CD14-positive monocyte (primary cell): Measurements from ENCODE around the gene APBA2. TPM values are rescaled to one million over a fixed set of nuclear protein-coding genes. Genes with fewer than 3 reads are reported as not detected.

ENCODE experiments used
- DNase-seq, 3 donors: peaks; one replicate each; pipeline ENCODE4 v3.0.0-alpha.2; 2011 to 2022
- H2AFZ ChIP-seq: 2 replicates; pipeline ENCODE4 v1.6.0; 2012; ENCODE audit warnings: mild to moderate bottlenecking, low read depth, low read length, inconsistent platforms; ENCODE audit not compliant: insufficient read depth, poor library complexity, severe bottlenecking
- H3K27ac ChIP-seq, 2 donors: 1 replicate in 1 of 2; 2 replicates in 1 of 2; pipeline ENCODE4 v1.5.1; 2012 to 2013; ENCODE audit warnings: low read length in 2 of 2, control low read depth in 1 of 2, inconsistent platforms in 1 of 2, low read depth in 1 of 2, mild to moderate bottlenecking in 1 of 2
- H3K27me3 ChIP-seq, 2 donors: one replicate each; pipeline versions ENCODE4 v1.6.0 to v1.6.1; 2011 to 2013; ENCODE audit warnings: low read length in 2 of 2; ENCODE audit not compliant: control insufficient read depth in 2 of 2, insufficient read depth in 2 of 2
- H3K36me3 ChIP-seq, 2 donors: replicated peaks in 1 of 2; 1 replicate in 1 of 2; 2 replicates in 1 of 2; pipeline versions ENCODE4 v1.5.1 to v1.6.1; 2012 to 2013; ENCODE audit warnings: low read length in 2 of 2, control low read depth in 1 of 2, inconsistent platforms in 1 of 2, mild to moderate bottlenecking in 1 of 2; ENCODE audit not compliant: insufficient read depth in 2 of 2, control insufficient read depth in 1 of 2
- H3K4me1 ChIP-seq, 2 donors: 1 replicate in 1 of 2; 2 replicates in 1 of 2; pipeline versions ENCODE4 v1.5.1 to v1.6.1; 2012 to 2013; ENCODE audit warnings: low read length in 2 of 2, control low read depth in 1 of 2, inconsistent platforms in 1 of 2, mild to moderate bottlenecking in 1 of 2, moderate library complexity in 1 of 2; ENCODE audit not compliant: insufficient read depth in 2 of 2, control insufficient read depth in 1 of 2
- H3K4me2 ChIP-seq: replicated peaks from 2 replicates; pipeline ENCODE3; 2012; ENCODE audit warnings: low read length, moderate library complexity, mild to moderate bottlenecking; ENCODE audit not compliant: poor library complexity, severe bottlenecking; ENCODE audit errors: extremely low read depth
- H3K4me3 ChIP-seq, 3 experiments: fragments of 200-600 bp in 1 of 3; sonication (generic) in 1 of 3; replicated peaks in 1 of 3; 1 replicate in 2 of 3; 2 replicates in 1 of 3; pipeline ENCODE4 v1.5.1; 2011 to 2013; ENCODE audit warnings: low read length in 3 of 3, mild to moderate bottlenecking in 3 of 3, control low read depth in 2 of 3, low read depth in 2 of 3, inconsistent platforms in 1 of 3, moderate library complexity in 1 of 3
- H3K79me2 ChIP-seq: 2 replicates; pipeline ENCODE4 v1.6.0; 2012; ENCODE audit warnings: mild to moderate bottlenecking, control low read depth, inconsistent platforms, low read length, moderate library complexity; ENCODE audit not compliant: insufficient read depth
- H3K9ac ChIP-seq: 2 replicates; pipeline ENCODE4 v1.6.0; 2017; ENCODE audit warnings: low read length, mild to moderate bottlenecking; ENCODE audit not compliant: insufficient read depth, poor library complexity, severe bottlenecking
- H3K9me3 ChIP-seq, 2 donors: replicated peaks in 1 of 2; 1 replicate in 1 of 2; 2 replicates in 1 of 2; pipeline versions ENCODE4 v1.5.1 to v1.6.1; 2012 to 2013; ENCODE audit warnings: low read length in 2 of 2, control low read depth in 1 of 2; ENCODE audit not compliant: control insufficient read depth in 1 of 2, insufficient read depth in 1 of 2
- H4K20me1 ChIP-seq: 2 replicates; pipeline ENCODE4 v1.6.0; 2012; ENCODE audit warnings: mild to moderate bottlenecking, low read length, control low read depth, moderate library complexity; ENCODE audit not compliant: insufficient read depth
- H3K27ac Mint-ChIP-seq, 7 donors: one replicate each; pipeline ENCODE4 v1.8.0; 2020; ENCODE audit warnings: mild to moderate bottlenecking in 7 of 7, mixed read lengths in 7 of 7, moderate library complexity in 6 of 7, inconsistent platforms in 2 of 7
- H3K27me3 Mint-ChIP-seq, 3 donors: one replicate each; pipeline ENCODE4 v1.8.0; 2021 to 2022; ENCODE audit warnings: low read depth in 3 of 3, mild to moderate bottlenecking in 3 of 3, mixed read lengths in 3 of 3, moderate library complexity in 3 of 3, inconsistent platforms in 1 of 3
- H3K36me3 Mint-ChIP-seq, 2 donors: one replicate each; pipeline ENCODE4 v1.8.0; 2020; ENCODE audit warnings: mixed read lengths in 2 of 2, inconsistent platforms in 1 of 2, mild to moderate bottlenecking in 1 of 2
- H3K4me1 Mint-ChIP-seq: one replicate; pipeline ENCODE4 v1.8.0; 2020; ENCODE audit warnings: mild to moderate bottlenecking, mixed read lengths
- H3K4me3 Mint-ChIP-seq, 2 donors: one replicate each; pipeline ENCODE4 v1.8.0; 2020; ENCODE audit warnings: mild to moderate bottlenecking in 2 of 2, mixed read lengths in 2 of 2, moderate library complexity in 1 of 2
- H3K9me3 Mint-ChIP-seq, 7 donors: one replicate each; pipeline ENCODE4 v1.8.0; 2020 to 2022; ENCODE audit warnings: mixed read lengths in 7 of 7, mild to moderate bottlenecking in 6 of 7, moderate library complexity in 6 of 7, inconsistent platforms in 2 of 7
- WGBS: methylation state at CpG from one replicate; pipeline ENCODE4 v1.1.5; 2013; ENCODE audit warnings: missing lambda C conversion rate; ENCODE audit not compliant: insufficient coverage; 5-methylcytosine and 5-hydroxymethylcytosine counted together
- intact Hi-C, 2 donors: fragments of 100-400 bp; cut with micrococcal nuclease; formaldehyde crosslinking; loops; one replicate each; pipeline versions ENCODE4 v1.15.0 to v1.15.1; 2023
- polyA plus RNA-seq, 3 donors: library from polyadenylated mRNA; depleted of rRNA in 1 of 3; unstranded in 2 of 3; stranded (reverse) in 1 of 3; fragments of 300-500 nt in 2 of 3; fragments of >200 nt in 1 of 3; fragmentation: Illumina TruSeq in 2 of 3; gene quantifications; 1 replicate in 2 of 3; 2 replicates in 1 of 3; pipeline ENCODE4 v1.2.3, GENCODE V29; 2012 to 2021
- TF ChIP-seq, protein P1 (sequence below): fragments of 200-600 bp; IDR thresholded peaks from one replicate; pipeline ENCODE4 v1.8.0; 2022; ENCODE audit warnings: antibody characterized with exemption, mild to moderate bottlenecking

Gene APBA2
- polyA plus RNA-seq, 3 donors, result 0.30 TPM; not detected in 2

DNA sequence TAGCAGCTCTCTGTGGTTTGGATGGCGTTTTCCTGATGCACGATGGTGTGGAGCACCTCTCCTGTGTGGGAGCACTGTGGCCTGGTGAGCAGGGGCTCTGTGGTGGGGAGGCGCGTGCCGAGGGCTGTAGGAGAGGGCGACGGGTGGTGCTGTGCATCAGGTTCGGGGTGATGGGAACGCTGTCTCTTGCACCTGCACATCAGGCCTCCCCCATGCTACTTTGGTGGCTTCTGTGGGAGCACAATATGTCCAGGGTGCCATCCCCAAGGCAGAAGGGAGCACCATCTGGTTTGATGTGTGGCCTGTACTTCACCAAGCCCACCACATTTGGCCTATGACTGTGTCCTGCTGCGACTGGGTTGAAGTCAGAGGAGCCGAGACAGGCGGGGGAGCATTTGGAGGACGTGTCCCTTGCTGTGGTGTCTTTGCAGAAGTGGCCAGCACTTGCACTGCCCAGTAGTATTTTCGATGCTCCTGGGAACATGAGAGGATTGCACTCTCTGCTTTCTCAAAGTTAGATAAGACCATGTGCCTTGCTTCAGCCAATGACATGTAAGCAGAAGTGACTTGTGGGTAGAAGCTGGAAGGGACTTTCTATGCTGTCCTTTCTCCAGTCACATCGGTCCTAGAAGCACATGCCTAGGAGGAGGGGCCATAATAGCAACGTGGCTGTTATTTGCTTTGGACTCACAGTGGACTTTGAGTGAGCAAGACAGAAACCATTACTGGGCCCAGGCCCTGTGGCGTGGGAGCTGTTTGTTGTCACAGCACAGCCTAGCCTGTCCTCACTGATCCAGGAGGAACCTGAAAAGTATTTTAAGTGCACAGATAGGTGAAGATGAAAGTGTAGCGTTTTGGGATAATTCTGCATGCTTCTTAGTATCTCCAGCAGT is 72.1 kb downstream of the APBA2 start:
- Histone ChIP-seq H3K9me3 (no peaks in the 10 kb centered on the region), H2AFZ (no peak overlapping the region), H3K79me2 (no peaks in the 10 kb centered on the region), H3K27ac (no peak overlapping the region), H3K9ac (no peak overlapping the region), H3K4me1 (no peaks in the 10 kb centered on the region), H3K36me3 (no peaks in the 10 kb centered on the region), H4K20me1 (no peaks in the 10 kb centered on the region), H3K27me3 (peaks cover 0 to 6% of the 10 kb centered on the region in 2 donors), H3K4me3 (no peak overlapping the region), H3K4me2 (no peak overlapping the region)
- Mint-ChIP-seq H3K4me1 (peaks cover 5% of the 10 kb centered on the region), H3K9me3 (peaks cover 0 to 5% (median 0%) of the 10 kb centered on the region in 7 donors), H3K27ac (peak overlapping the region in 1 of 7 donors; percentile 35), H3K27me3 (peaks cover 7 to 19% (median 13%) of the 10 kb centered on the region in 3 donors), H3K4me3 (no peak overlapping the region), H3K36me3 (no peaks in the 10 kb centered on the region)
- intact Hi-C loops, result no loop called here
- 95% methylated on average over 14 of the region's 18 CpGs for WGBS
- DNase-seq, result no peak
- TF ChIP-seq, protein P1, sequence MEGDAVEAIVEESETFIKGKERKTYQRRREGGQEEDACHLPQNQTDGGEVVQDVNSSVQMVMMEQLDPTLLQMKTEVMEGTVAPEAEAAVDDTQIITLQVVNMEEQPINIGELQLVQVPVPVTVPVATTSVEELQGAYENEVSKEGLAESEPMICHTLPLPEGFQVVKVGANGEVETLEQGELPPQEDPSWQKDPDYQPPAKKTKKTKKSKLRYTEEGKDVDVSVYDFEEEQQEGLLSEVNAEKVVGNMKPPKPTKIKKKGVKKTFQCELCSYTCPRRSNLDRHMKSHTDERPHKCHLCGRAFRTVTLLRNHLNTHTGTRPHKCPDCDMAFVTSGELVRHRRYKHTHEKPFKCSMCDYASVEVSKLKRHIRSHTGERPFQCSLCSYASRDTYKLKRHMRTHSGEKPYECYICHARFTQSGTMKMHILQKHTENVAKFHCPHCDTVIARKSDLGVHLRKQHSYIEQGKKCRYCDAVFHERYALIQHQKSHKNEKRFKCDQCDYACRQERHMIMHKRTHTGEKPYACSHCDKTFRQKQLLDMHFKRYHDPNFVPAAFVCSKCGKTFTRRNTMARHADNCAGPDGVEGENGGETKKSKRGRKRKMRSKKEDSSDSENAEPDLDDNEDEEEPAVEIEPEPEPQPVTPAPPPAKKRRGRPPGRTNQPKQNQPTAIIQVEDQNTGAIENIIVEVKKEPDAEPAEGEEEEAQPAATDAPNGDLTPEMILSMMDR, result no peak

DNA sequence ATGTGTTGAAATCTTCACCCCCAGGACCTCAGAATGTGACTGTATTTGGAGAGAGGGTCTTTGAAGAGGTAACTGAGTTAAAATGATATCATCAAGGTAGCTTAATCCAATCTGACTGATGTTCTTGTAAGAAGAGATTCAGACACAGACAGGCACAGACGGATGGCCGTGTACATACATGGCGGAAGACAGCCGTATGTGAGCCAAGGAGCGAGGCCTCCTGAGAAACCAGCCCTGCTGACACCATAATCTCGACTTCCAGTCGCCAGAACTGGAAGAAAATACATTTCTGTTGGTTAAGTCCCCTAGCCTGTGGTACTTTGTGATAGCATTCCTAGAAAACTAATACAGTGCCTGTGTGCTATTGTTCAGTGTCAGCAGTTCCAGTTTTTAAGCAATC is 73.6 kb downstream of the APBA2 start:
- 93% methylated on average over 4 of the region's 7 CpGs for WGBS
- no peaks in the 10 kb centered on the region for H3K36me3 Mint-ChIP-seq
- TF ChIP-seq, protein P1, result no peak
- intact Hi-C loops, result no loop called here
- no peak overlapping the region for H3K27ac Mint-ChIP-seq
- no peak overlapping the region for H2AFZ ChIP-seq
- H3K9me3 ChIP-seq, result no peaks in the 10 kb centered on the region
- H3K4me3 Mint-ChIP-seq, result no peak overlapping the region
- peaks cover 7 to 8% (median 7%) of the 10 kb centered on the region in 3 donors for H3K27me3 Mint-ChIP-seq
- no peaks in the 10 kb centered on the region for H3K36me3 ChIP-seq
- H3K4me3 ChIP-seq, result no peak overlapping the region
- H3K27me3 ChIP-seq, result peaks cover 0 to 3% of the 10 kb centered on the region in 2 donors
- H3K79me2 ChIP-seq, result no peaks in the 10 kb centered on the region
- no peaks in the 10 kb centered on the region for H3K4me1 ChIP-seq
- H3K9me3 Mint-ChIP-seq, result peaks cover 0 to 5% (median 0%) of the 10 kb centered on the region in 7 donors
- no peak overlapping the region for H3K9ac ChIP-seq
- H3K4me1 Mint-ChIP-seq, result peaks cover 5% of the 10 kb centered on the region
- no peak overlapping the region for H3K4me2 ChIP-seq
- no peak for DNase-seq
- H3K27ac ChIP-seq, result no peak overlapping the region
- no peaks in the 10 kb centered on the region for H4K20me1 ChIP-seq
